ENCODE measurements around the gene JOSD2.

- TF ChIP-seq, protein P1, sequence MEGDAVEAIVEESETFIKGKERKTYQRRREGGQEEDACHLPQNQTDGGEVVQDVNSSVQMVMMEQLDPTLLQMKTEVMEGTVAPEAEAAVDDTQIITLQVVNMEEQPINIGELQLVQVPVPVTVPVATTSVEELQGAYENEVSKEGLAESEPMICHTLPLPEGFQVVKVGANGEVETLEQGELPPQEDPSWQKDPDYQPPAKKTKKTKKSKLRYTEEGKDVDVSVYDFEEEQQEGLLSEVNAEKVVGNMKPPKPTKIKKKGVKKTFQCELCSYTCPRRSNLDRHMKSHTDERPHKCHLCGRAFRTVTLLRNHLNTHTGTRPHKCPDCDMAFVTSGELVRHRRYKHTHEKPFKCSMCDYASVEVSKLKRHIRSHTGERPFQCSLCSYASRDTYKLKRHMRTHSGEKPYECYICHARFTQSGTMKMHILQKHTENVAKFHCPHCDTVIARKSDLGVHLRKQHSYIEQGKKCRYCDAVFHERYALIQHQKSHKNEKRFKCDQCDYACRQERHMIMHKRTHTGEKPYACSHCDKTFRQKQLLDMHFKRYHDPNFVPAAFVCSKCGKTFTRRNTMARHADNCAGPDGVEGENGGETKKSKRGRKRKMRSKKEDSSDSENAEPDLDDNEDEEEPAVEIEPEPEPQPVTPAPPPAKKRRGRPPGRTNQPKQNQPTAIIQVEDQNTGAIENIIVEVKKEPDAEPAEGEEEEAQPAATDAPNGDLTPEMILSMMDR (IDR thresholded peaks at IDR 0.05) = no peak
- TF ChIP-seq EZH2 (IDR thresholded peaks at IDR 0.05; ENCODE audit: borderline replicate concordance, insufficient read depth, low read depth, low read length, poor library complexity, severe bottlenecking) = no peak
These were observed 1.4 kb upstream of the JOSD2 start for GRCh38 chr19:50512112-50512998.
